HL-60/S4 (cell line): Measurements from ENCODE around the gene PLIN5.

Source experiments
- in situ Hi-C: fragments of 300-500 bp; cut with MboI; formaldehyde crosslinking; loops from 2 replicates; pipeline ENCODE4 v1.14.3; 2022; ENCODE audit warnings: low sequenced_read_pairs

Gene PLIN5

GRCh38 chr19:4507804-4508203 lies 27.2 kb downstream of the PLIN5 start:
- in situ Hi-C loops: no loop called here

- in situ Hi-C loops: no loop called here
Observed at GRCh38 chr19:4507150-4507452, 27.9 kb downstream of the PLIN5 start.

GRCh38 chr19:4506449-4507149 lies 28.4 kb downstream of the PLIN5 start:
- in situ Hi-C loops: no loop called here

GRCh38 chr19:4505570-4506448 lies 29.2 kb downstream of the PLIN5 start:
- in situ Hi-C loops: no loop called here

GRCh38 chr19:4504891-4505569 lies 30.0 kb downstream of the PLIN5 start:
- in situ Hi-C loops: no loop called here

GRCh38 chr19:4504297-4504701 lies 30.7 kb downstream of the PLIN5 start:
- in situ Hi-C loops: no loop called here

GRCh38 chr19:4503825-4504170 lies 31.2 kb downstream of the PLIN5 start:
- in situ Hi-C loops: no loop called here

- in situ Hi-C loops: no loop called here
Observed at GRCh38 chr19:4503132-4503824, 31.7 kb downstream of the PLIN5 start.

- in situ Hi-C loops: no loop called here
Observed at GRCh38 chr19:4502282-4503131, 32.5 kb downstream of the PLIN5 start.

- in situ Hi-C loops: no loop called here
Observed at GRCh38 chr19:4501691-4502090, 33.3 kb downstream of the PLIN5 start.

GRCh38 chr19:4500841-4501591 lies 34.0 kb downstream of the PLIN5 start:
- in situ Hi-C loops: no loop called here

GRCh38 chr19:4499855-4500254 lies 35.2 kb downstream of the PLIN5 start:
- in situ Hi-C loops: no loop called here

- in situ Hi-C loops: no loop called here
Observed at GRCh38 chr19:4499318-4499717, 35.7 kb downstream of the PLIN5 start.

- in situ Hi-C loops: no loop called here
Observed at GRCh38 chr19:4498694-4499093, 36.3 kb downstream of the PLIN5 start.

- in situ Hi-C loops: no loop called here
Observed at GRCh38 chr19:4497770-4498389, 37.1 kb downstream of the PLIN5 start.

GRCh38 chr19:4496304-4496703 lies 38.7 kb downstream of the PLIN5 start:
- in situ Hi-C loops: no loop called here

- in situ Hi-C loops: no loop called here
Observed at GRCh38 chr19:4495471-4495870, 39.6 kb downstream of the PLIN5 start.

GRCh38 chr19:4494691-4495064 lies 40.3 kb downstream of the PLIN5 start:
- in situ Hi-C loops: no loop called here

GRCh38 chr19:4493929-4494690 lies 40.9 kb downstream of the PLIN5 start:
- in situ Hi-C loops: no loop called here
